ENCODE results near the gene PCNX3. TPM values are rescaled to one million over a fixed set of nuclear protein-coding genes. Genes with fewer than 3 reads are reported as not detected.

The PCNX3 gene
- total RNA-seq, 2 donors from 2014 or later, result 48.1 to 57.3 TPM

DNA sequence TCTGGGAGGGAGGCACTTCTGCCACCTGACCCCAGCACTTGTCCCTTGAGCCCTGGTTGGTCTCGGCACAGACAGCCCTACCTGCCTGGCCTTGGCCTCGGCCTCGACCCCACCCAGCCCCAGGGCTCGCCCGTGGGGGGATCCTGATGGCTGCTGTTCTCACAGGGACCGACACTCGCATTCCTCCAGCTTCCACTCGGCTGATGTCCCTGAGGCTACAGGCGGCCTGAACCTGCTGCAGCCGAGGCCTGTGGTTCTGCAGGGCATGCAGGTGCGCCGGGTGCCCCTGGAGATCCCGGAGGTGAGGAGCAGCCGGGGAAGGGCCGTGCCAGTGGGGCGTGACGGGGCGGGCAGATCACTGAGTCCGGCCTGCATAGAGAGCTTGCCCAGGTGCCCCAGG is 5.1 kb downstream of the PCNX3 start:
- no peak overlapping the region for H3K9ac ChIP-seq (ENCODE audit: extremely low read depth, low read length, poor library complexity, severe bottlenecking)
- H3K4me3 Mint-ChIP-seq, result no peak overlapping the region
- H3K4me1 Mint-ChIP-seq, result peaks cover 6% of the 10 kb centered on the region
- peaks cover 8% of the 10 kb centered on the region for H3K4me1 ChIP-seq (ENCODE audit: control insufficient read depth, insufficient read depth, low read length)
- H3K27ac Mint-ChIP-seq, result no peak overlapping the region
- H3K4me3 ChIP-seq (ENCODE audit: low read length), result no peak overlapping the region
- DNase-seq, result no peak
- no peaks in the 10 kb centered on the region for H3K9me3 Mint-ChIP-seq
- H3K36me3 Mint-ChIP-seq (ENCODE audit: low read depth), result peaks cover 48% of the 10 kb centered on the region
- no peak overlapping the region for H3K27ac ChIP-seq (ENCODE audit: low read depth, low read length)
- WGBS, 2 experiments (ENCODE audit: insufficient coverage in 1 of 2, insufficient read length in 1 of 2), result 88 to 91% methylated on average over 11 to 19 of the region's 19 CpGs
- H3K27me3 Mint-ChIP-seq (ENCODE audit: insufficient read depth), result no peaks in the 10 kb centered on the region
- no peak for TF ChIP-seq CTCF (conservative IDR thresholded peaks at IDR 0.05)
- peaks cover 58% of the 10 kb centered on the region for H3K36me3 ChIP-seq (ENCODE audit: control insufficient read depth, insufficient read depth, low read length)
- no peaks in the 10 kb centered on the region for H3K27me3 ChIP-seq (ENCODE audit: control insufficient read depth, insufficient read depth, low read length, poor library complexity, severe bottlenecking)
- H3K9me3 ChIP-seq (ENCODE audit: control insufficient read depth, low read length), result no peaks in the 10 kb centered on the region

- Histone ChIP-seq H3K4me1 (ENCODE audit: control insufficient read depth, insufficient read depth, low read length) (peaks cover 6% of the 10 kb centered on the region), H3K4me3 (ENCODE audit: low read length) (no peak overlapping the region), H3K9me3 (ENCODE audit: control insufficient read depth, low read length) (no peaks in the 10 kb centered on the region), H3K9ac (ENCODE audit: extremely low read depth, low read length, poor library complexity, severe bottlenecking) (no peak overlapping the region), H3K27ac (ENCODE audit: low read depth, low read length) (no peak overlapping the region), H3K36me3 (ENCODE audit: control insufficient read depth, insufficient read depth, low read length) (peaks cover 63% of the 10 kb centered on the region), H3K27me3 (ENCODE audit: control insufficient read depth, insufficient read depth, low read length, poor library complexity, severe bottlenecking) (no peaks in the 10 kb centered on the region)
- Mint-ChIP-seq H3K27ac (no peak overlapping the region), H3K4me1 (peaks cover 3% of the 10 kb centered on the region), H3K9me3 (no peaks in the 10 kb centered on the region), H3K36me3 (ENCODE audit: low read depth) (peaks cover 55% of the 10 kb centered on the region), H3K4me3 (no peak overlapping the region), H3K27me3 (ENCODE audit: insufficient read depth) (no peaks in the 10 kb centered on the region)
- no peak for TF ChIP-seq CTCF (conservative IDR thresholded peaks at IDR 0.05)
- DNase-seq, result no peak
- 92 to 97% methylated on average over 9 to 14 of the region's 14 CpGs for WGBS, 2 experiments (ENCODE audit: insufficient coverage in 1 of 2, insufficient read length in 1 of 2)
Observed at GRCh38 chr11:65621460-65621859, 5.9 kb downstream of the PCNX3 start.

- Mint-ChIP-seq H3K27me3 (ENCODE audit: insufficient read depth) (no peaks in the 10 kb centered on the region), H3K36me3 (ENCODE audit: low read depth) (peaks cover 55% of the 10 kb centered on the region), H3K9me3 (no peaks in the 10 kb centered on the region), H3K27ac (no peak overlapping the region), H3K4me1 (no peaks in the 10 kb centered on the region), H3K4me3 (no peak overlapping the region)
- Histone ChIP-seq H3K9ac (ENCODE audit: extremely low read depth, low read length, poor library complexity, severe bottlenecking) (no peak overlapping the region), H3K36me3 (ENCODE audit: control insufficient read depth, insufficient read depth, low read length) (peaks cover 68% of the 10 kb centered on the region), H3K4me1 (ENCODE audit: control insufficient read depth, insufficient read depth, low read length) (peaks cover under 1% of the 10 kb centered on the region), H3K4me3 (ENCODE audit: low read length) (no peak overlapping the region), H3K9me3 (ENCODE audit: control insufficient read depth, low read length) (no peaks in the 10 kb centered on the region), H3K27ac (ENCODE audit: low read depth, low read length) (no peak overlapping the region), H3K27me3 (ENCODE audit: control insufficient read depth, insufficient read depth, low read length, poor library complexity, severe bottlenecking) (no peaks in the 10 kb centered on the region)
- TF ChIP-seq CTCF (conservative IDR thresholded peaks at IDR 0.05), result no peak
- WGBS, 2 experiments (ENCODE audit: insufficient coverage in 1 of 2, insufficient read length in 1 of 2), result 94 to 99% methylated on average over 14 to 16 of the region's 16 CpGs
- no peak for DNase-seq
Observed at GRCh38 chr11:65622011-65622410, 6.4 kb downstream of the PCNX3 start.

Data from endodermal cell (in vitro differentiated cells).